CD4-positive, alpha-beta T cell treated with Interleukin-1 beta for 1 hour (primary cell): ENCODE data around the gene GPM6B.

Experiments used
- DNase-seq, 2 donors: peaks; one replicate each; pipeline ENCODE4 v3.0.0-alpha.2; 2020 to 2022

GPM6B gene

GRCh38 chrX:13721819-13722519 lies 94.9 kb downstream of the GPM6B start:
- no peak for DNase-seq

GRCh38 chrX:13721371-13721770 lies 95.5 kb downstream of the GPM6B start:
- no peak for DNase-seq
